PC-3 (cell line): ENCODE data around the gene CCNY.

Experiments
- CTCF ChIP-seq: fragments of 300-600 bp; sonication (generic); conservative IDR thresholded peaks from 2 replicates; pipeline ENCODE4 v1.5.1; 2017; ENCODE audit warnings: antibody characterized with exemption, low read depth, mild to moderate bottlenecking, low read length
- EZH2 ChIP-seq: fragments of 300-600 bp; sonication (generic); IDR thresholded peaks from one replicate; pipeline ENCODE4 v1.6.1; 2017; ENCODE audit warnings: antibody characterized with exemption, mild to moderate bottlenecking, low read length; ENCODE audit not compliant: unreplicated experiment
- EZH2phosphoT487 ChIP-seq: fragments of 300-600 bp; sonication (generic); IDR thresholded peaks from 2 replicates; pipeline ENCODE4 v1.6.1; 2018; ENCODE audit warnings: mild to moderate bottlenecking, antibody characterized with exemption, low read length, borderline replicate concordance

- TF ChIP-seq CTCF (no peak), EZH2 (no peak), EZH2phosphoT487 (no peak)
Observed at GRCh38 chr10:35363587-35363986, 27.3 kb downstream of the CCNY start.
